CMK (cell line): ENCODE data around the gene SFXN2.
"Not testable (repeated sequence)": the region's sequence is repeated elsewhere in the genome, so short reads cannot be mapped to it uniquely, and the experiment has no call there.

Experiments
- DNase-seq: peaks from one replicate; pipeline ENCODE4 v3.0.0-alpha.2; 2010; ENCODE audit warnings: low read depth

Gene SFXN2

DNA sequence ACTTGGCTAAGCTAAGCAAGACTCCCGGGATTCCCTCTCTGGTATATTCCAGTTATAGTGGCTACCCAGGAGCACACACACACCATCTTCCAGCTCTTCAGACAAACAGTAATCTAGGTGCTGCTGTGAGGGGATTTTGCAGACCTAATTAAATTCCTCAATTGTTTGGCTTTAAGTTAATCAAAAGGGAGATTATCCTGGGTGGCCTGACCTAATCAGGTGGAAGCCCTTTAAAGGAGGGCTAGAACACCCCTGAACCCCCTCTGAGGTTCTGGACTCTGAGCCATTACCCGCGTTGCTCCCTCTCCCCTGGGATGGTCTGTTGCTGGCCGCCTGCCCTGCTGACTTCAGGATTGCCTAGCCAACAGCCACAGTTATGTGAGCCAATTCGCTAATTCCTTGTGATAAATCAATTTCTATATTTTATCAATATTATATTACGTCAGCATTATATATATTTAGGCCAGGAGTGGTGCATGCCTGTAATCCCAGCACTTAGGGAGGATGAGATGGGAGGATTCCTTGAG, 6.4 kb downstream of the SFXN2 start:
- no peak for DNase-seq

DNA sequence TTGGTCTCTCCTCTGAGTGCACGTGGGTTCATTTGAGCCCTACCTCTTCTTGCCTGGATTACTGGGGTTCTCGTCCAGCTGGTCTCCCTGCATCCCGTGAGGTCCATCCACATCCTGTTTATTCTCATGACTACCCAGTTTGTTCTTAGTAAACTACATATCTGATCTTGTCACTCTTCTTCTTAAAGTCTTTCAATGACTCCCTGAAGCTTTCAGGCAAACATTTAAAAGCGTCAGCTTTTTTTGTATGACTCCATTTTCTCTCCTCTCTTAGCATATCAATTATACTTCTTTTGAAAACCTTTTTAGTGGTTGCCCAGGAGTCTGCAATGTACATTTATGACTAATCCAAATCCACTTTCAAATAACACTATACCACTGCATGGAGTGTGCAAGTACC, 7.5 kb downstream of the SFXN2 start:
- DNase-seq: no peak

DNA sequence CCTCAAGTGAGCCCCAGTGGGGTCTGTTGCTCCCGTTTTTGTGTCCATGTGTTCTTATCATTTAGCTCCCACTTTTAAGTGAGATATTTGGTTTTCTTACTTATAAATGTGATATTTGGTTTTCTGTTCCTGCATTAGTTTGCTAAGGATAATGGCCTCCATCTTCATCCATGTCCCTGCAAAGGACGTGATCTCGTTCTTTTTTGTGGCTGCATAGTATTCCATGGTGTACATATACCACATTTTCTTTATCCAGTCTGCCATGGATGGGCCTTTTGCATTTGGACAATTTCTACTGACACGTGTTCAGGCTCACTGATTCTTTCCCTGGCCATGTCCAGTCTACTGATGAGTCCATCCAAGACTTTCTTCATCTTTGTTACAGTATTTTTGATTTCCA, 9.6 kb downstream of the SFXN2 start:
- no peak for DNase-seq

DNA sequence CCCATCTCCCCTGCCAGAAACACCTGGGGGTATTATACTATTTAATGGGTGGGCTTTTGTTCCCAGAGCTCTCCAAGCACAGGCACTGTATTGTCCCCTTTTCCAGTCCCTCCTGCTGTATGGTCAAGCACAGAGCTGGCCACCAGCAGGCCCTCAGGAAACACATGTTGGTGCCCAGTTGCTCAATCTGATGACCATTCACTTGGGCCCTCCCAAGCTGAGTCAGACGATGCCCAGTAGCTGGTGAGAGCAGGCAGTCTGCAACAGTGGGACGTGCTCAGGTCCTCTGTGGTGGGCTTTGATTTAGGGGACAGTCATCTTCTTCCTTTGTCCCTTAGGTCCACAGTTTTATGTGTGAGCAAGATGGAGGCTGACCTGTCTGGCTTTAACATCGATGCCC, 11.8 kb downstream of the SFXN2 start:
- DNase-seq: no peak

- no peak for DNase-seq
Observed at GRCh38 chr10:102727037-102727818, 12.8 kb downstream of the SFXN2 start.

- DNase-seq: peak; percentile 90
Observed at GRCh38 chr10:102729029-102730026, 14.9 kb downstream of the SFXN2 start.

DNA sequence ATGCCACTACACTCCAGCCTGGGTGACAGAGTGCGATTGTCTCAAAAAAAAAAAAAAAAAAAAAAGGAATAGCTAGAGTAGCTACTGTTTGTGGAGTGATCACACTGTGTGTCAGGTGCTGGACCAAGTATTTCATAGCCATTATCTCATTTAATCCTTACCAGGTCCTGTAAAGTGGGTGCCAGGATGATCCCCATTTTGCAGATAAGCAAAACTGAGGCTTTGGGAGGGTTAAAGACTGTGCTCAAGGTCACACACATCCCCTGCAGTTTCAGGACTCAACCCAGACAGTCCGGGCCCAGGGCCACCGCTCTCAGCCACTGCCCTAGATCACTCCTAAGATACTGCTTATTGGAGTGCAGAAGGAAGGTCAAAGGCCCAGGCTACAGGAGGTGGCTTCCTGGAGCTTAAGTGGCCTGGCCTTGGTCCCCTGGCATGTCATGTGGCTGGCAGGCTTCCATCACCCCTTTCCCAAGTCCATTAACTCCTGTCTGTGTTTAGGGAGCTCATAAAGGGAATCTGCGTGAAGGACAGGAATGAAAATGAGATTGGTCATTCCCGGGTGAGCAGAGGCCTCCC, 16.9 kb downstream of the SFXN2 start:
- DNase-seq: no peak

GRCh38 chr10:102732661-102733060, 18.2 kb downstream of the SFXN2 start:
- no peak for DNase-seq

DNA sequence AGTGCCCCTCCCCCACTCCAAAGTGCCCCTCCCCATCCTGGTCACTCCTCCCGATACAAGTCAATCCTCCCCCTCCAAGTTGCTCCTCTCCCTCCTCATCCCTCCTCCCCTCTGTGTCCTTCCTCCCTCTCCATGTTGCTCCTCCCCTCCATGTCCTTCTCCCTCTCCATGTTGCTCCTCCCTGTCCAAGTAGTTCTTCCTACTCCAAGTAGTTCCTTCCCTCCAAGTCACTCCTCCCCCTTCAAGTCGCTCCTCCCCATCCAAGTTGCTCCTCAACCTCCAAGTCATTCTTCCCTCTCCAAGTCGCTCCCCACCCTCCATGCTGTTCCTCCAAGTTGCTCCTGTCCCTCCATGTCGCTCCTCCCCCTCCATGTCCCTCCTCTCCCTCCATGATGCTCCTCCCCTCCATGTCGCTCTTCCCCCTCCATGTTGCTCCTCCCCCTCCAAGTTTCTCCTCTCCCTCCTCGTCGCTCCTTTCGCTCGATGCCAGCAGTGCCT, 20.7 kb downstream of the SFXN2 start:
- DNase-seq: no peak

DNA sequence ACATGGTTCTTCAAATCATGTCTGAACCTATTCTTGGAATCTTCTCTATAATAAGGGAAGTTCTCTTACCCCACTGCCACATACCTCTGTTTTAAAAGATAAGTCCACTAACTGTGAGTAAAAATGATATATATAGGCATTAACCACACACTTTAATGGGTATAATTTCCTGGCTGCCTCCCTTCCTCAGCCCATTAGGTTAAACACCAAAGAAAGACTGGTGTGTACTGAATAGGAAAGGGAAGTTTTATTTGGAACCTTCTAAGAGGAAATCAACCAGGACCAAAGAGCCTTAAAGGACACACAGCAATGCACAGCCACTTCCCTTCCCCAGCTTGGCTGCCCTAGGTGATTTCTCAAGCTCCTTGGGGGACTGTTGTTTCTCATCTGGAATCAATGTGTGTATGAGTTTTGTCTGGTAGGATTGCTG, 24.3 kb downstream of the SFXN2 start:
- no peak for DNase-seq

DNA sequence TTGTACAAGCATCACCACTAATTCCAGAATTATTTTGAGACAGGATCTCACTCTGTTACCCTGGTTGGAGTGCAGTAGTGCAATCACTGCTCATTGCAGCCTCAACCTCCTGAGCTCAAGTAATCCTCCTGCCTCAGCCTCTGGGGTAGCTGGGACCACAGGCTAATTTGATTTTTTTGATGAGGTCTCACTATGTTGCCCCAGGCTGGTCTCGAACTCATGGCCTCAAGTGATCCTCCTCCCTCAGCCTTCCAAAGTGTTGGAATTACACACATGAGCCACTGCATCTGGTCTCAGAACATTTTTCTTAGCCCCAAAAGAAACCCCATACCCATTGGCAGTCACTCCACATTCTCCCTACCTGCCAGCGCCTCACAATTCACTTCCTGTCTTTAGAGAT, 25.8 kb downstream of the SFXN2 start:
- DNase-seq: no peak

- no peak for DNase-seq
Observed at GRCh38 chr10:102741726-102742237, 27.3 kb downstream of the SFXN2 start.

- not testable (repeated sequence) for DNase-seq
Observed at GRCh38 chr10:102742313-102742712, 27.9 kb downstream of the SFXN2 start.

GRCh38 chr10:102743078-102743587, 28.7 kb downstream of the SFXN2 start:
- no peak for DNase-seq

DNA sequence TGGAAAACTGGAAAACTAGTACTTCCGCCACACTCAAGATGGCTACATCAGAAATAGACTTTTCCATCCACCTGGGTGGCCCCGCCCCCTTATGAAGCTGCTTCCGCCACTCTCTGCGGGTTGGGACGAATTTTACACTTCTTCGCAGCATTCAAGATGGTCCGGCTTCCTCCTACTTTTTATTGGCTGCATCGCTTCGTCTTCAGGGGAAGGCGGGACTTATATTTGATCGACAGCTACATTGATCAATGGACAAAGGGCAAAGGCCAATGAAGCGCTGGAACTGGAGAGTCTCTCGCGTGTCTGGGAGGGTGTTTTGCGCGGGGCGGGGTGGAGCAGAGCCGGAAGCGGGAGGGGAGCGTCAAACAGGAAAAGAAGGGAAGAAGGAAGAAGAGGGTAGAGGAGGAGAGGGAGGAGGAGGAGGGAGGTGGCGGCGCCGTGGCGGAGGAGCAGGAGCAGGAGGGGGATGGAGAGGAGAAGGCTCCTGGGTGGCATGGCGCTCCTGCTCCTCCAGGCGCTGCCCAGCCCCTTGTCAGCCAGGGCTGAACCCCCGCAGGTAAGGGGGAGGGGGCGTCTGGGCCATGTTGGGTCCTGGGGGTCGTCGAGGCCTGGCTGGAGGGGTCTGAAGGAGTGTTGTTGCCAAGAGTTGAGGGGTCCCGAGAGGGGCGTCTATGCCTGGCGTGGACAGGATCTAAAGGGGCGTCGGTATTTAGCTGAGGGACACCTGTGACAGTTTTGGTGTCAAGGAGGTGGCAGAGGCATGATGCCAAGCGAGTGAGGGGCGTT, 29.3 kb downstream of the SFXN2 start, which contains the start of gene WBP1L:
TSS of gene WBP1L (plus strand) at position 361 of the 786 bp plus-strand sequence. CDS start at position 467, 106 bp downstream.
- DNase-seq: peak; percentile 99

DNA sequence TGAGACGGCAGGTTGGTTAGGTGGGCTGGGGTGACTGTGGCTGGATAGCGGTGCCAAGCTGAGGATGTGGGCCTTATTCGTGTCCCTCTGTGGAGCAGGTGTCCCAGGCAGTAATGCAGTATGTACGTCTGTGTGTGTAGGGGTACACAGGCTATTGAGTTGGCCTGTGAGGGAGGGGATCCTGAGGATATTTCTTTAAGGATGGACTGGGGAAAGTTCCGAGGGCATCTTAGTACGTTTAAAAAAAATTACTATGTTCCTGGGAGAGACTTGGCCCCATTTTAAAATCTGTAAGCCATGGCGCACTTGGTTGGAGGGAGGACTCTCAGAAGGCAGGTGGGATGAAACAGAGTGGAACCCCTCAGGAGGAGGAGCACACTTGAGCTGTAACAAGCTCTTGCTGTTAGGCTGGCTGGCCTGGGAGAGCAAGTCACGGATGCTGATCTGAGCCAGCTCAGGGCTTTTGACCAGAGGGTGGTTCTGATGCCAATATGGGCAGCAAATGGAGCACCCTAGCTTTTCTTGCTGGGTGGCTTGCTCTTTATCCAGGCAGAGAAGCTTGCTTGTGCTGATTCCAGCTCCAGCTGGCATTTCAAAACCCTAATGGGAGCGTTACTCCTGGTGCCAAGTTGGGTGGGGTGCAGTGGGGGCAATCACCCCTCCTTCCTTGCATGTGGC, 30.1 kb downstream of the SFXN2 start:
- no peak for DNase-seq

DNA sequence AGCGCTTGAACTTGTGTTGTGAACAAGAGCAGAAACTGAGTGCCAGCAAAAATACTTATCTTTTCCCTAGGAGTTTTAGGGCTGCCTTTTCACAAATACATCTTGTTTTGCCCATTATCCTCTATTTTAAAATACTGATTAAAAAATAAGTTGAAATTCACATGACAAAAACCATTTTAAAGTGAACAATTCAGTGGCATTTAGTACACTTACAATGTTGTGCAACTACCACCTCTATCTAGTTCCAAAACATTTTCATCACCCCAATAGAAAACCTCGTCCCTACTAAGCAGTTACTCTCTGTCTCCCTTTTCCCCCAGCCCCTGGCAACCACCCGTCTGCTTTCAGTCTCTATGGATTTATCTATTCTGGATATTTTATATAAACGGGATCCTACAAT, 30.7 kb downstream of the SFXN2 start:
- no peak for DNase-seq

- no peak for DNase-seq
Observed at GRCh38 chr10:102752266-102752930, 38.0 kb downstream of the SFXN2 start.

- no peak for DNase-seq
Observed at GRCh38 chr10:102752934-102753664, 38.7 kb downstream of the SFXN2 start.
